SK-N-SH treated with all-trans-retinoic acid at 6 μM for 48 hours (cell line): ENCODE data around the gene CHST8.

Source experiments
- OSR1 ChIP-seq: fragments of 250-450 bp; sonication (Bioruptor Pico); IDR thresholded peaks from 2 replicates; pipeline ENCODE4 v1.8.0; 2022; ENCODE audit warnings: moderate library complexity, mild to moderate bottlenecking, inconsistent platforms
- TOX ChIP-seq: fragments of 250-450 bp; sonication (Bioruptor Pico); IDR thresholded peaks from 2 replicates; pipeline ENCODE4 v1.8.0; 2021; ENCODE audit warnings: mild to moderate bottlenecking, moderate library complexity, borderline replicate concordance
- TSHZ2 ChIP-seq: fragments of 250-450 bp; sonication (Bioruptor Pico); IDR thresholded peaks from 2 replicates; pipeline ENCODE4 v1.5.0; 2020; ENCODE audit warnings: mild to moderate bottlenecking, moderate library complexity
- ZFP3 ChIP-seq: fragments of 250-450 bp; sonication (Bioruptor Pico); IDR thresholded peaks from 2 replicates; pipeline ENCODE4 v1.5.0; 2020; ENCODE audit warnings: mild to moderate bottlenecking, moderate library complexity
- TF ChIP-seq, protein P1 (sequence below): fragments of 250-450 bp; sonication (Bioruptor Pico); IDR thresholded peaks from 2 replicates; pipeline ENCODE4 v1.8.0; 2020; ENCODE audit warnings: mild to moderate bottlenecking, moderate library complexity, borderline replicate concordance

DNA sequence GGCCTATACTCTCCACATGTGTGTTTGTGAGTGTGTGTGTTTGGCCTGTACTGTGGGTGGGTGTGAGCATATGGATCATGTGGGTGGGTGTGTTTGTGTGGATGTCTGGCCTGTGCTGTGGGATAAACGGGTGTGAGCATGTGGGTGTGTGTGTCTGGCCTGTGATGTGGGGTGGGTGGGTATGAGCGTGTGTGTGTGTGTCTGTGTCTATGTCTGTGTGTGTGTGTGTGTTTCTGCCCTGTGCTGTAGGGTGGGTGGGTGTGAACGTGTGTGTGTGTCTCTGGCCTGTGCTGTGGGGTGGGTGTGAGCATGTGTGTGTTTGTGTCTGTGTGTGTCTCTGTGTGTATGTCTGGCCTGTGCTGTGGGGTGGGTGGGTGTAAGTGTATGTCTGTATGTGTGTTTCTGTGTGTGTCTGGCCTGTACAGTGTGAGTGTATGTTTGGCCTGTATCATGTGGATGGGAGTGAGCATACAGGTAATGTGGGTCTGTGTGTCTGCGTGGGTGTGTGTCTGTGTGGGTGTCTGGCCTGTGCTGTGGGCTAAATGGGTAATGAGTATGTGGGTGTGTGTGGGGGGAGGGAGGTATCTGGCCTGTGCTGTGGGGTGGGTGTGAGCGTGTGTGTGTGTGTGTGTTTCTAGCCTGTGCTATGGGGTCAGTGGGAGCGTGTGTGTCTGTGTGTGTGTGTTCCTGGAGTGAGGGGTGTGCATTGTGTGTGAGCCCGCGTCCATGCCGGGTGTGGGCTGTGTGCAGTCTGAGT, 154.2 kb downstream of the CHST8 start:
- TF ChIP-seq OSR1 (CRISPR knock-in tag): no peak
- TF ChIP-seq, protein P1, sequence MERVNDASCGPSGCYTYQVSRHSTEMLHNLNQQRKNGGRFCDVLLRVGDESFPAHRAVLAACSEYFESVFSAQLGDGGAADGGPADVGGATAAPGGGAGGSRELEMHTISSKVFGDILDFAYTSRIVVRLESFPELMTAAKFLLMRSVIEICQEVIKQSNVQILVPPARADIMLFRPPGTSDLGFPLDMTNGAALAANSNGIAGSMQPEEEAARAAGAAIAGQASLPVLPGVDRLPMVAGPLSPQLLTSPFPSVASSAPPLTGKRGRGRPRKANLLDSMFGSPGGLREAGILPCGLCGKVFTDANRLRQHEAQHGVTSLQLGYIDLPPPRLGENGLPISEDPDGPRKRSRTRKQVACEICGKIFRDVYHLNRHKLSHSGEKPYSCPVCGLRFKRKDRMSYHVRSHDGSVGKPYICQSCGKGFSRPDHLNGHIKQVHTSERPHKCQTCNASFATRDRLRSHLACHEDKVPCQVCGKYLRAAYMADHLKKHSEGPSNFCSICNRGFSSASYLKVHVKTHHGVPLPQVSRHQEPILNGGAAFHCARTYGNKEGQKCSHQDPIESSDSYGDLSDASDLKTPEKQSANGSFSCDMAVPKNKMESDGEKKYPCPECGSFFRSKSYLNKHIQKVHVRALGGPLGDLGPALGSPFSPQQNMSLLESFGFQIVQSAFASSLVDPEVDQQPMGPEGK (CRISPR knock-in tag): no peak
- TF ChIP-seq TSHZ2 (CRISPR knock-in tag): no peak
- no peak for TF ChIP-seq ZFP3
- no peak for TF ChIP-seq TOX
